Erythroblast (primary cell): ENCODE measurements around the gene SNAPC2.

Source experiments
- GATA1 ChIP-seq: IDR thresholded peaks from 2 replicates; pipeline ENCODE4 v1.6.1; 2011; ENCODE audit warnings: low read depth, mild to moderate bottlenecking, control low read depth, low read length, moderate library complexity
- POLR2A ChIP-seq: IDR thresholded peaks from 2 replicates; pipeline ENCODE4 v1.6.1; 2011; ENCODE audit warnings: mild to moderate bottlenecking, low read length

DNA sequence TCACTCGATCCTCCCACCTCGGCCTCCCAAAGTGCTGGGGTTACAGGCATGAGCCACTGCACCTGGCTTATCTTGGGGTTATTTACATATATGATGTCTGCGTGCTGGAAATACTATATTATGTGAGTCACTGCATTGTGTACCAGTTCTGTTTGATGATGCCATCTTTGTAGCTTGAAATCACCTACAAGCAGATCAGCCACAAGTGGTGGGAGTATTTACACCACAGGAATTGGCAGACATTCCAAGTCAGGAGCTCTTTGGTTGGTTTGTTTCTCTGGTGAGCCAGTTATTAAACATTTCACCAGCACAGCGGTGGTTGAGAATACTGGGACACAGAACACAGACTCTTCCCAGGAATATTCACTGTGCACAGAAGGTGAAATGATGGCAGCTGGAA, 27.8 kb downstream of the SNAPC2 start:
- no peak for TF ChIP-seq POLR2A
- no peak for TF ChIP-seq GATA1
